Measurements from ENCODE around the gene TTLL3. TPM values are rescaled to one million over a fixed set of nuclear protein-coding genes. Genes with fewer than 3 reads are reported as not detected.
A peak's percentile ranks its signal among the peaks of the same experiment; 100 is the strongest.
"Not testable (repeated sequence)": the region's sequence is repeated elsewhere in the genome, so short reads cannot be mapped to it uniquely, and the experiment has no call there.

TTLL3 gene
- total RNA-seq (2014; rRNA removed; shearing (Covaris generic); ENCODE audit: low replicate concordance), result 0.10 and 3.1 TPM in 2 replicates

- Histone ChIP-seq H3K9me3 (no peaks in the 10 kb centered on the region), H3K36me3 (peaks cover 14% of the 10 kb centered on the region; the same call in 1 of the 2 replicates), H3K27me3 (no peaks in the 10 kb centered on the region), H3K4me3 (peak within 1 kb of the TSS; percentile 42)
- peak; percentile 71 for DNase-seq
Observed at GRCh38 chr3:9809615-9810432, at the start of gene TTLL3. TSS of gene TTLL3 (plus strand) at chr3:9810262. CDS start at chr3:9810662, 400 bp downstream.

GRCh38 chr3:9760779-9761505 is 49.1 kb upstream of the TTLL3 start:
- Histone ChIP-seq H3K4me3 (no peak overlapping the region), H3K9me3 (no peaks in the 10 kb centered on the region), H3K27me3 (no peaks in the 10 kb centered on the region), H3K36me3 (no peaks in the 10 kb centered on the region; the same call in 1 of the 2 replicates)
- DNase-seq, result no peak

GRCh38 chr3:9761919-9762318 is 48.1 kb upstream of the TTLL3 start:
- Histone ChIP-seq H3K9me3 (no peaks in the 10 kb centered on the region), H3K27me3 (no peaks in the 10 kb centered on the region), H3K36me3 (no peaks in the 10 kb centered on the region), H3K4me3 (no peak overlapping the region)
- DNase-seq, result no peak

- DNase-seq, result no peak
- Histone ChIP-seq H3K9me3 (no peaks in the 10 kb centered on the region), H3K4me3 (no peak overlapping the region), H3K27me3 (no peaks in the 10 kb centered on the region), H3K36me3 (no peaks in the 10 kb centered on the region)
Observed at GRCh38 chr3:9762871-9763270, 47.2 kb upstream of the TTLL3 start.

GRCh38 chr3:9765865-9766264 is 44.2 kb upstream of the TTLL3 start:
- Histone ChIP-seq H3K27me3 (no peaks in the 10 kb centered on the region), H3K36me3 (no peaks in the 10 kb centered on the region), H3K9me3 (no peaks in the 10 kb centered on the region), H3K4me3 (no peak overlapping the region)
- no peak for DNase-seq

- H3K27me3 ChIP-seq, result no peaks in the 10 kb centered on the region
- no peak overlapping the region for H3K4me3 ChIP-seq
- no peak for DNase-seq
- no peaks in the 10 kb centered on the region for H3K9me3 ChIP-seq
- H3K36me3 ChIP-seq, result no peaks in the 10 kb centered on the region
Observed at GRCh38 chr3:9767418-9767817, 42.6 kb upstream of the TTLL3 start.

- Histone ChIP-seq H3K4me3 (no peak overlapping the region), H3K27me3 (no peaks in the 10 kb centered on the region), H3K36me3 (no peaks in the 10 kb centered on the region), H3K9me3 (no peaks in the 10 kb centered on the region)
- DNase-seq, result no peak
Observed at GRCh38 chr3:9768141-9768775, 41.8 kb upstream of the TTLL3 start.

GRCh38 chr3:9769012-9769411 is 41.0 kb upstream of the TTLL3 start:
- Histone ChIP-seq H3K4me3 (peak overlapping the region; percentile 34), H3K27me3 (no peaks in the 10 kb centered on the region), H3K9me3 (no peaks in the 10 kb centered on the region), H3K36me3 (no peaks in the 10 kb centered on the region)
- no peak for DNase-seq

- H3K27me3 ChIP-seq, result no peaks in the 10 kb centered on the region
- no peaks in the 10 kb centered on the region for H3K9me3 ChIP-seq
- peak; percentile 56 for DNase-seq
- no peaks in the 10 kb centered on the region for H3K36me3 ChIP-seq
- H3K4me3 ChIP-seq, result peak within 1 kb of the TSS; percentile 34
Observed at GRCh38 chr3:9769426-9770275, 40.4 kb upstream of the TTLL3 start, which contains the start of gene CAMK1. TSS of gene CAMK1 (minus strand) at chr3:9769947. CDS start at chr3:9767749, 2,198 bp downstream.

- H3K36me3 ChIP-seq, result no peaks in the 10 kb centered on the region
- H3K4me3 ChIP-seq, result peak overlapping the region; percentile 34
- H3K9me3 ChIP-seq, result no peaks in the 10 kb centered on the region
- no peaks in the 10 kb centered on the region for H3K27me3 ChIP-seq
- DNase-seq, result peak; percentile 23
Observed at GRCh38 chr3:9770276-9770812, 39.7 kb upstream of the TTLL3 start.

- not testable (repeated sequence) for H3K4me3 ChIP-seq, H3K27me3 ChIP-seq, DNase-seq, H3K9me3 ChIP-seq, H3K36me3 ChIP-seq
Observed at GRCh38 chr3:9771007-9771406, 39.1 kb upstream of the TTLL3 start.

GRCh38 chr3:9776896-9777693 is 33.0 kb upstream of the TTLL3 start:
- Histone ChIP-seq H3K36me3 (no peaks in the 10 kb centered on the region), H3K9me3 (no peaks in the 10 kb centered on the region), H3K27me3 (no peaks in the 10 kb centered on the region), H3K4me3 (no peak overlapping the region)
- no peak for DNase-seq

GRCh38 chr3:9777694-9778021 is 32.4 kb upstream of the TTLL3 start:
- Histone ChIP-seq H3K36me3 (no peaks in the 10 kb centered on the region), H3K4me3 (no peak overlapping the region), H3K27me3 (no peaks in the 10 kb centered on the region), H3K9me3 (no peaks in the 10 kb centered on the region)
- no peak for DNase-seq

GRCh38 chr3:9778143-9779074 is 31.7 kb upstream of the TTLL3 start:
- Histone ChIP-seq H3K36me3 (no peaks in the 10 kb centered on the region; the same call in 1 of the 2 replicates), H3K27me3 (no peaks in the 10 kb centered on the region), H3K9me3 (no peaks in the 10 kb centered on the region), H3K4me3 (no peak overlapping the region)
- DNase-seq, result peak; percentile 39
